Endothelial cell of umbilical vein (primary cell): ENCODE results near the gene ACTN1.

Experiments
- CTCF ChIP-seq, 2 donors: IDR thresholded peaks; 1 replicate in 1 of 2; 2 replicates in 1 of 2; pipeline ENCODE4 v1.5.1; 2011; ENCODE audit warnings: low read length in 2 of 2, mild to moderate bottlenecking in 2 of 2, moderate library complexity in 2 of 2, control low read depth in 1 of 2, inconsistent platforms in 1 of 2, low read depth in 1 of 2; ENCODE audit not compliant: insufficient read depth in 1 of 2; ENCODE audit errors: extremely low read depth in 1 of 2
- EZH2 ChIP-seq: IDR thresholded peaks from 2 replicates; pipeline ENCODE4 v1.6.1; 2012; ENCODE audit warnings: borderline replicate concordance, low read depth, mild to moderate bottlenecking, moderate library complexity, low read length, inconsistent platforms; ENCODE audit not compliant: severe bottlenecking
- FOS ChIP-seq: IDR thresholded peaks from 2 replicates; pipeline ENCODE4 v1.6.1; 2011; ENCODE audit warnings: mild to moderate bottlenecking, low read length, moderate library complexity, borderline replicate concordance; ENCODE audit not compliant: insufficient read depth
- GATA2 ChIP-seq: IDR thresholded peaks from 2 replicates; pipeline ENCODE4 v1.7.0; 2011; ENCODE audit warnings: low read depth, mild to moderate bottlenecking, moderate library complexity, mixed read lengths, low read length; ENCODE audit not compliant: insufficient read length, insufficient read depth
- MAX ChIP-seq: IDR thresholded peaks from 2 replicates; pipeline ENCODE4 v1.6.1; 2011; ENCODE audit not compliant: insufficient read depth, insufficient read length
- POLR2A ChIP-seq: IDR thresholded peaks from 2 replicates; pipeline ENCODE4 v1.6.1; 2012; ENCODE audit warnings: low read depth, mild to moderate bottlenecking, control low read depth, low read length
- POLR2AphosphoS5 ChIP-seq: IDR thresholded peaks from 2 replicates; pipeline ENCODE4 v1.6.1; 2012; ENCODE audit warnings: low read depth, mild to moderate bottlenecking, control low read depth, low read length, moderate library complexity; ENCODE audit not compliant: insufficient read depth

- TF ChIP-seq CTCF (IDR thresholded peaks at IDR 0.05; ENCODE audit: extremely low read depth in 1 of 2, insufficient read depth in 1 of 2, low read depth in 1 of 2, low read length in 2 of 2) (no peak), POLR2A (no peak), GATA2 (no peak), EZH2 (no peak), MAX (no peak), FOS (no peak), POLR2AphosphoS5 (no peak)
Observed at GRCh38 chr14:68854421-68854820, 124.7 kb downstream of the ACTN1 start.
